ENCODE data around the gene BPIFB1.

- TF ChIP-seq CTCF (conservative IDR thresholded peaks at IDR 0.05), result no peak
- no peak for TF ChIP-seq ZFX (IDR thresholded peaks at IDR 0.05)
These were observed 35.0 kb downstream of the BPIFB1 start for GRCh38 chr20:33318096-33318429.
